SK-N-SH (cell line): ENCODE data around the gene DUSP5. TPM values are rescaled to one million over a fixed set of nuclear protein-coding genes. Genes with fewer than 3 reads are reported as not detected.

Experiments used
- CTCF ChIA-PET: fragments of 300-600, 350-600 bp; formaldehyde crosslinking; extraction: SDS; loops from one replicate; lab custom pipeline; 2021; lab: Yijun Ruan, JAX
- POLR2A ChIA-PET: fragments of 350-600 bp; sonication (Branson Sonifier 250); formaldehyde crosslinking; extraction: SDS; loops from one replicate; lab custom pipeline; 2020; ENCODE audit warnings: antibody characterized with exemption, inconsistent platforms; lab: Yijun Ruan, JAX
- DNase-seq: peaks from one replicate; pipeline ENCODE4 v3.0.0; 2012
- H2AFZ ChIP-seq: fragments of 200-600 bp; sonication (generic); 2 replicates; pipeline ENCODE4 v1.8.1; 2016; ENCODE audit warnings: antibody characterized with exemption, mild to moderate bottlenecking, low read depth
- H3F3A ChIP-seq: fragments of 200-600 bp; sonication (generic); replicated peaks from 2 replicates; pipeline ENCODE3; 2016; ENCODE audit warnings: antibody characterized with exemption, mild to moderate bottlenecking; ENCODE audit not compliant: insufficient read depth
- H3K27ac ChIP-seq, 2 experiments: fragments of 200-500 bp in 1 of 2; fragments of 200-600 bp in 1 of 2; sonication (Bioruptor generic) in 1 of 2; sonication (generic), shearing (Covaris generic) in 1 of 2; 2 replicates each; pipeline versions ENCODE4 v1.5.1 to v1.6.1; 2014 to 2016; ENCODE audit warnings: low read depth in 2 of 2, inconsistent platforms in 1 of 2, low read length in 1 of 2, mild to moderate bottlenecking in 1 of 2, mixed read lengths in 1 of 2
- H3K27me3 ChIP-seq: fragments of 200-600 bp; sonication (generic), shearing (Covaris generic); 2 replicates; pipeline ENCODE4 v1.6.1; 2016; ENCODE audit warnings: mixed run types; ENCODE audit not compliant: insufficient read depth
- H3K36me3 ChIP-seq, 2 experiments: fragments of 200-500 bp in 1 of 2; fragments of 200-600 bp in 1 of 2; sonication (Bioruptor generic) in 1 of 2; sonication (generic) in 1 of 2; replicated peaks in 1 of 2; 2 replicates each; pipeline versions ENCODE3 to v1.5.1; 2014 to 2016; ENCODE audit warnings: low read length in 1 of 2, mild to moderate bottlenecking in 1 of 2; ENCODE audit not compliant: insufficient read depth in 2 of 2, control insufficient read depth in 1 of 2
- H3K4me1 ChIP-seq, 2 experiments: fragments of 200-500 bp in 1 of 2; fragments of 200-600 bp in 1 of 2; sonication (Bioruptor generic) in 1 of 2; sonication (generic), shearing (Covaris generic) in 1 of 2; 2 replicates each; pipeline versions ENCODE4 v1.5.1 to v1.6.1; 2014 to 2016; ENCODE audit warnings: low read depth in 1 of 2, low read length in 1 of 2, mixed run types in 1 of 2; ENCODE audit not compliant: insufficient read depth in 2 of 2, control insufficient read depth in 1 of 2
- H3K4me2 ChIP-seq: fragments of 200-600 bp; sonication (generic), shearing (Covaris generic); 2 replicates; pipeline ENCODE4 v1.6.1; 2017; ENCODE audit warnings: mixed run types
- H3K4me3 ChIP-seq, 2 experiments: fragments of 200-500 bp in 1 of 2; fragments of 200-600 bp in 1 of 2; sonication (Bioruptor generic) in 1 of 2; sonication (generic), shearing (Covaris generic) in 1 of 2; 2 replicates each; pipeline versions ENCODE4 v1.5.1 to v1.8.1; 2014 to 2016; ENCODE audit warnings: low read depth in 2 of 2, inconsistent platforms in 1 of 2, low read length in 1 of 2, mild to moderate bottlenecking in 1 of 2, mixed read lengths in 1 of 2, moderate library complexity in 1 of 2
- H3K79me2 ChIP-seq: fragments of 200-600 bp; sonication (generic); 2 replicates; pipeline ENCODE4 v1.8.1; 2017; ENCODE audit warnings: mild to moderate bottlenecking; ENCODE audit not compliant: insufficient read depth
- H3K9ac ChIP-seq: fragments of 200-600 bp; sonication (generic); 2 replicates; pipeline ENCODE4 v1.6.1; 2017; ENCODE audit warnings: mixed run types
- H3K9me2 ChIP-seq: fragments of 200-600 bp; sonication (generic); 2 replicates; pipeline ENCODE4 v1.6.1; 2017; ENCODE audit warnings: mixed run types
- H3K9me3 ChIP-seq: fragments of 200-600 bp; sonication (generic); 2 replicates; pipeline ENCODE4 v1.6.1; 2017; ENCODE audit warnings: mixed run types, mild to moderate bottlenecking, moderate library complexity
- H4K20me1 ChIP-seq: fragments of 200-600 bp; sonication (generic); 2 replicates; pipeline ENCODE4 v1.6.1; 2017; ENCODE audit warnings: mild to moderate bottlenecking, mixed run types; ENCODE audit not compliant: insufficient read depth
- ELF1 ChIP-seq: IDR thresholded peaks from 2 replicates; pipeline ENCODE4 v1.4.0; 2012
- EZH2phosphoT487 ChIP-seq: fragments of 200-600 bp; sonication (generic); IDR thresholded peaks from 2 replicates; pipeline ENCODE4 v1.6.1; 2017; ENCODE audit warnings: low read depth, mixed run types, mild to moderate bottlenecking, antibody characterized with exemption, moderate library complexity, borderline replicate concordance
- FOSL2 ChIP-seq: IDR thresholded peaks from 2 replicates; pipeline ENCODE4 v1.4.0; 2012; ENCODE audit warnings: low read depth, mild to moderate bottlenecking, moderate library complexity, borderline replicate concordance
- GATA2 ChIP-seq: sonication (generic); formaldehyde crosslinking; IDR thresholded peaks from 2 replicates; pipeline ENCODE4 v1.5.0; 2020; ENCODE audit warnings: mild to moderate bottlenecking, missing genetic modification reagents
- IRF3 ChIP-seq: fragments of 150-350 bp; IDR thresholded peaks from 2 replicates; pipeline ENCODE4 v1.6.1; 2016; ENCODE audit warnings: mild to moderate bottlenecking, low read depth, low read length
- JUND ChIP-seq: IDR thresholded peaks from 2 replicates; pipeline ENCODE4 v1.4.0; 2012
- MEF2A ChIP-seq: IDR thresholded peaks from 2 replicates; pipeline ENCODE4 v1.4.0; 2012; ENCODE audit warnings: low read depth, borderline replicate concordance
- MXI1 ChIP-seq: IDR thresholded peaks from 2 replicates; pipeline ENCODE4 v1.6.1; 2012; ENCODE audit warnings: mild to moderate bottlenecking, low read depth, low read length, improper control_type of control experiment
- NFIC ChIP-seq: IDR thresholded peaks from 2 replicates; pipeline ENCODE4 v1.4.0; 2012; ENCODE audit warnings: borderline replicate concordance
- NRF1 ChIP-seq: IDR thresholded peaks from 2 replicates; pipeline ENCODE4 v1.6.1; 2012; ENCODE audit warnings: low read depth, mild to moderate bottlenecking, low read length
- POLR2AphosphoS5 ChIP-seq: IDR thresholded peaks from 2 replicates; pipeline ENCODE4 v1.6.1; 2012; ENCODE audit warnings: low read depth, low read length
- RCOR1 ChIP-seq: fragments of 150-350 bp; IDR thresholded peaks from 2 replicates; pipeline ENCODE4 v1.6.1; 2017; ENCODE audit warnings: antibody characterized with exemption, low read length
- RFX5 ChIP-seq: IDR thresholded peaks from 2 replicates; pipeline ENCODE4 v1.6.1; 2012; ENCODE audit warnings: mild to moderate bottlenecking, improper control_type of control experiment, low read length
- RXRA ChIP-seq: IDR thresholded peaks from 2 replicates; pipeline ENCODE4 v1.4.0; 2012; ENCODE audit warnings: low read depth, mild to moderate bottlenecking, borderline replicate concordance
- SIN3A ChIP-seq: IDR thresholded peaks from 2 replicates; pipeline ENCODE4 v1.6.1; 2012; ENCODE audit warnings: low read depth, mild to moderate bottlenecking, low read length, moderate library complexity, borderline replicate concordance
- SMC3 ChIP-seq: IDR thresholded peaks from 2 replicates; pipeline ENCODE4 v1.6.1; 2012; ENCODE audit warnings: low read depth, low read length, improper control_type of control experiment
- TCF12 ChIP-seq: IDR thresholded peaks from 2 replicates; pipeline ENCODE4 v1.4.0; 2012
- TEAD4 ChIP-seq: IDR thresholded peaks from 2 replicates; pipeline ENCODE4 v1.4.0; 2012; ENCODE audit warnings: mild to moderate bottlenecking, borderline replicate concordance; ENCODE audit not compliant: insufficient read depth
- YY1 ChIP-seq: IDR thresholded peaks from 2 replicates; pipeline ENCODE4 v1.4.0; 2012; ENCODE audit warnings: low read depth, mild to moderate bottlenecking
- WGBS: methylation state at CpG from one replicate; pipeline ENCODE4 v1.1.6; 2017; ENCODE audit warnings: low lambda C conversion rate; 5-methylcytosine and 5-hydroxymethylcytosine counted together
- polyA plus RNA-seq, 3 experiments: library from polyadenylated mRNA; depleted of rRNA; stranded (reverse); fragments of >200 nt; gene quantifications; 2 replicates each; pipeline ENCODE4 v1.2.3, GENCODE V29; 2012
- TF ChIP-seq, protein P1 (sequence below): fragments of 200-600 bp; sonication (generic); IDR thresholded peaks from 2 replicates; pipeline ENCODE4 v1.6.1; 2017; ENCODE audit warnings: antibody characterized with exemption, mild to moderate bottlenecking, moderate library complexity
- TF ChIP-seq, protein P2 (sequence below): IDR thresholded peaks from 2 replicates; pipeline ENCODE4; 2012
- TF ChIP-seq, protein P3 (sequence below): IDR thresholded peaks from 2 replicates; pipeline ENCODE4 v1.6.1; 2012; ENCODE audit warnings: mild to moderate bottlenecking, low read depth, low read length, moderate library complexity
- TF ChIP-seq, protein P4 (sequence below): IDR thresholded peaks from 2 replicates; pipeline ENCODE4 v1.4.0; 2012; ENCODE audit warnings: low read depth, borderline replicate concordance

Gene DUSP5
- polyA plus RNA-seq, 1 of the 3 experiments (the other 2 are of a cell fraction): 52.0 TPM

GRCh38 chr10:110501142-110501937 lies 3.6 kb downstream of the DUSP5 start:
- Histone ChIP-seq H3K4me3 (peak overlapping the region in 1 of 2 experiments; percentile 75; a peak in 2 of 4 replicates), H3K79me2 (peaks cover 87% of the 10 kb centered on the region), H3K27ac (peak overlapping the region; percentile 84 to 90), H3K9me2 (no peaks in the 10 kb centered on the region), H3K36me3 (peaks cover 0 to 13% of the 10 kb centered on the region in 2 experiments), H3F3A (peaks cover 41% of the 10 kb centered on the region), H2AFZ (no peak overlapping the region), H3K9ac (peak overlapping the region; percentile 96; the same call in 1 of the 2 replicates), H4K20me1 (peaks cover 20% of the 10 kb centered on the region), H3K4me2 (peak overlapping the region; percentile 82), H3K27me3 (no peaks in the 10 kb centered on the region), H3K4me1 (peaks cover 39 to 57% of the 10 kb centered on the region in 2 experiments), H3K9me3 (no peaks in the 10 kb centered on the region)
- peak; percentile 45 for DNase-seq
- ChIA-PET CTCF (interaction anchor here (1.0 kb wide), 1 partner anchor 63 kb away, joined by 3 read pairs; no protein-coding TSS in a partner anchor), POLR2A (no interaction called here)
- WGBS: 30% methylated on average over 5 of the region's 9 CpGs
- TF ChIP-seq ELF1 (peak; percentile 36; the same call in 1 of the 2 replicates), POLR2AphosphoS5 (peak; percentile 56; the same call in 1 of the 2 replicates), FOSL2 (peak; percentile 97), NFIC (peak; percentile 94), NRF1 (peak; percentile 29; the same call in 1 of the 2 replicates), GATA2 (no peak), RFX5 (no peak), MXI1 (no peak), RCOR1 (no peak), SIN3A (no peak), JUND (peak; percentile 94), RXRA (peak; percentile 47; the same call in 1 of the 2 replicates), EZH2phosphoT487 (no peak), SMC3 (no peak), TCF12 (peak; percentile 85), TEAD4 (peak; percentile 65; the same call in 1 of the 2 replicates), YY1 (no peak), MEF2A (peak; percentile 34; the same call in 1 of the 2 replicates), IRF3 (no peak)
- TF ChIP-seq, protein P1, sequence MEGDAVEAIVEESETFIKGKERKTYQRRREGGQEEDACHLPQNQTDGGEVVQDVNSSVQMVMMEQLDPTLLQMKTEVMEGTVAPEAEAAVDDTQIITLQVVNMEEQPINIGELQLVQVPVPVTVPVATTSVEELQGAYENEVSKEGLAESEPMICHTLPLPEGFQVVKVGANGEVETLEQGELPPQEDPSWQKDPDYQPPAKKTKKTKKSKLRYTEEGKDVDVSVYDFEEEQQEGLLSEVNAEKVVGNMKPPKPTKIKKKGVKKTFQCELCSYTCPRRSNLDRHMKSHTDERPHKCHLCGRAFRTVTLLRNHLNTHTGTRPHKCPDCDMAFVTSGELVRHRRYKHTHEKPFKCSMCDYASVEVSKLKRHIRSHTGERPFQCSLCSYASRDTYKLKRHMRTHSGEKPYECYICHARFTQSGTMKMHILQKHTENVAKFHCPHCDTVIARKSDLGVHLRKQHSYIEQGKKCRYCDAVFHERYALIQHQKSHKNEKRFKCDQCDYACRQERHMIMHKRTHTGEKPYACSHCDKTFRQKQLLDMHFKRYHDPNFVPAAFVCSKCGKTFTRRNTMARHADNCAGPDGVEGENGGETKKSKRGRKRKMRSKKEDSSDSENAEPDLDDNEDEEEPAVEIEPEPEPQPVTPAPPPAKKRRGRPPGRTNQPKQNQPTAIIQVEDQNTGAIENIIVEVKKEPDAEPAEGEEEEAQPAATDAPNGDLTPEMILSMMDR: no peak
- TF ChIP-seq, protein P2, sequence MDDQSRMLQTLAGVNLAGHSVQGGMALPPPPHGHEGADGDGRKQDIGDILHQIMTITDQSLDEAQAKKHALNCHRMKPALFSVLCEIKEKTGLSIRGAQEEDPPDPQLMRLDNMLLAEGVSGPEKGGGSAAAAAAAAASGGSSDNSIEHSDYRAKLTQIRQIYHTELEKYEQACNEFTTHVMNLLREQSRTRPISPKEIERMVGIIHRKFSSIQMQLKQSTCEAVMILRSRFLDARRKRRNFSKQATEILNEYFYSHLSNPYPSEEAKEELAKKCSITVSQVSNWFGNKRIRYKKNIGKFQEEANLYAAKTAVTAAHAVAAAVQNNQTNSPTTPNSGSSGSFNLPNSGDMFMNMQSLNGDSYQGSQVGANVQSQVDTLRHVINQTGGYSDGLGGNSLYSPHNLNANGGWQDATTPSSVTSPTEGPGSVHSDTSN: peak; percentile 76
- TF ChIP-seq, protein P3, sequence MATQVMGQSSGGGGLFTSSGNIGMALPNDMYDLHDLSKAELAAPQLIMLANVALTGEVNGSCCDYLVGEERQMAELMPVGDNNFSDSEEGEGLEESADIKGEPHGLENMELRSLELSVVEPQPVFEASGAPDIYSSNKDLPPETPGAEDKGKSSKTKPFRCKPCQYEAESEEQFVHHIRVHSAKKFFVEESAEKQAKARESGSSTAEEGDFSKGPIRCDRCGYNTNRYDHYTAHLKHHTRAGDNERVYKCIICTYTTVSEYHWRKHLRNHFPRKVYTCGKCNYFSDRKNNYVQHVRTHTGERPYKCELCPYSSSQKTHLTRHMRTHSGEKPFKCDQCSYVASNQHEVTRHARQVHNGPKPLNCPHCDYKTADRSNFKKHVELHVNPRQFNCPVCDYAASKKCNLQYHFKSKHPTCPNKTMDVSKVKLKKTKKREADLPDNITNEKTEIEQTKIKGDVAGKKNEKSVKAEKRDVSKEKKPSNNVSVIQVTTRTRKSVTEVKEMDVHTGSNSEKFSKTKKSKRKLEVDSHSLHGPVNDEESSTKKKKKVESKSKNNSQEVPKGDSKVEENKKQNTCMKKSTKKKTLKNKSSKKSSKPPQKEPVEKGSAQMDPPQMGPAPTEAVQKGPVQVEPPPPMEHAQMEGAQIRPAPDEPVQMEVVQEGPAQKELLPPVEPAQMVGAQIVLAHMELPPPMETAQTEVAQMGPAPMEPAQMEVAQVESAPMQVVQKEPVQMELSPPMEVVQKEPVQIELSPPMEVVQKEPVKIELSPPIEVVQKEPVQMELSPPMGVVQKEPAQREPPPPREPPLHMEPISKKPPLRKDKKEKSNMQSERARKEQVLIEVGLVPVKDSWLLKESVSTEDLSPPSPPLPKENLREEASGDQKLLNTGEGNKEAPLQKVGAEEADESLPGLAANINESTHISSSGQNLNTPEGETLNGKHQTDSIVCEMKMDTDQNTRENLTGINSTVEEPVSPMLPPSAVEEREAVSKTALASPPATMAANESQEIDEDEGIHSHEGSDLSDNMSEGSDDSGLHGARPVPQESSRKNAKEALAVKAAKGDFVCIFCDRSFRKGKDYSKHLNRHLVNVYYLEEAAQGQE: no peak
- TF ChIP-seq, protein P4, sequence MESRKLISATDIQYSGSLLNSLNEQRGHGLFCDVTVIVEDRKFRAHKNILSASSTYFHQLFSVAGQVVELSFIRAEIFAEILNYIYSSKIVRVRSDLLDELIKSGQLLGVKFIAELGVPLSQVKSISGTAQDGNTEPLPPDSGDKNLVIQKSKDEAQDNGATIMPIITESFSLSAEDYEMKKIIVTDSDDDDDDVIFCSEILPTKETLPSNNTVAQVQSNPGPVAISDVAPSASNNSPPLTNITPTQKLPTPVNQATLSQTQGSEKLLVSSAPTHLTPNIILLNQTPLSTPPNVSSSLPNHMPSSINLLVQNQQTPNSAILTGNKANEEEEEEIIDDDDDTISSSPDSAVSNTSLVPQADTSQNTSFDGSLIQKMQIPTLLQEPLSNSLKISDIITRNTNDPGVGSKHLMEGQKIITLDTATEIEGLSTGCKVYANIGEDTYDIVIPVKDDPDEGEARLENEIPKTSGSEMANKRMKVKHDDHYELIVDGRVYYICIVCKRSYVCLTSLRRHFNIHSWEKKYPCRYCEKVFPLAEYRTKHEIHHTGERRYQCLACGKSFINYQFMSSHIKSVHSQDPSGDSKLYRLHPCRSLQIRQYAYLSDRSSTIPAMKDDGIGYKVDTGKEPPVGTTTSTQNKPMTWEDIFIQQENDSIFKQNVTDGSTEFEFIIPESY: peak; percentile 65; the same call in 1 of the 2 replicates
